HuH-7 (cell line): ENCODE measurements around the gene ZNRF1.

Source experiments
- DNase-seq: peaks from one replicate; pipeline ENCODE4 v3.0.0; 2011; ENCODE audit warnings: low spot score

ZNRF1 gene

DNA sequence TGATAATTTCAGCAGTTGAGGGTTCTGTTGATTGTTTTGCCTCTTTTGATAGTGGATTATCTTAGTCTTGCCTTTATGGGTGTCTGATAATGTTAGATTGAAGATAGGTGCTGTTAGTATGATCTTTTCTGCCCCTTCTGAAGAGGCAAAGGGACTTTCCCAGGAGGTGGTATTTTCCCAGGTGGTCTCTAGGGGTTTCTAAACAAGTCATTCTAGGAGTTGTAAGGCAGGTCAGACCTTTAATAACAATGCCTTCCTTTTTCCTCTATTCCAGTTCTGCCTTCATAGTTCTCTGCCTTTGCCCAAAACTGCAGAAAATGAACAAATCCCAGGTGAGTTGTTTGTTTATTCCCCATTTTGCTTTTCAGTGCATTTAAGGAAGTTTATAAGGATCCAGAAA, 153.8 kb downstream of the ZNRF1 start:
- no peak for DNase-seq

GRCh38 chr16:75160386-75160785, 161.6 kb downstream of the ZNRF1 start:
- no peak for DNase-seq
